GM12892 (cell line): ENCODE data around the gene DAB2IP.

ENCODE experiments used
- POLR2A ChIP-seq: IDR thresholded peaks from 2 replicates; pipeline ENCODE4 v1.6.1; 2011; ENCODE audit warnings: low read depth, low read length, control low read depth
- POLR2AphosphoS5 ChIP-seq: IDR thresholded peaks from 2 replicates; pipeline ENCODE4 v1.6.1; 2011; ENCODE audit warnings: low read depth, low read length, control low read depth

GRCh38 chr9:121746866-121747265 lies 95.4 kb downstream of the DAB2IP start:
- no peak for TF ChIP-seq POLR2AphosphoS5
- TF ChIP-seq POLR2A = no peak
